Activated gamma-delta T cell (primary cell): ENCODE measurements around the gene RGL3.
"Not testable (repeated sequence)": the region's sequence is repeated elsewhere in the genome, so short reads cannot be mapped to it uniquely, and the experiment has no call there.

Experiments used
- DNase-seq: peaks from one replicate; lab custom pipeline; 2025; lab: John Stamatoyannopoulos, UW

RGL3 gene

DNA sequence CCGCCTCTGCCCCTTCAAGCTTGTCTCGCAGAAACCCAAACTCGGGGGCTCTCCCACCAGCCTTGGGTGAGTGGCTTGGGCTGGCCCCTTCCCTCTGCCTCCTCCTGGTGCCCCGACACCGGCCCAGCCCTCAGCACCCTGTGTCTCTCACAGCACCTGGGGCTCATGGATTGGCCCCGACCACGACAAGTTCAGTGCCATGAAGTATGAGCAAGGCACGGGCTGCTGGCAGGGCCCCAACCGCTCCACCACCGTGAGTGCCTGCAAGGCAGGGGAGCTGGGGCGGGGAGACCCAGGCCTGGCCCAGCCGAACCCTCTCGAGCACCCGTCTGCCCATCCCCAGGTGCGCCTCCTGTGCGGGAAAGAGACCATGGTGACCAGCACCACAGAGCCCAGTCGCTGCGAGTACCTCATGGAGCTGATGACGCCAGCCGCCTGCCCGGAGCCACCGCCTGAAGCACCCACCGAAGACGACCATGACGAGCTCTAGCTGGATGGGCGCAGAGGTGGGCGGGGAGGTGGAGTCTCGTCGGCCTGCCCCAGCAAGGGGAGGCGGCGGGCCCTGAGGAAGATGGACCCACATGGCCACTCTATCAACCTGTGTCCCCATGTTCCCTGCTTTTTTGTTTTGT lies 29.9 kb upstream of the RGL3 start:
- DNase-seq, result no peak

DNA sequence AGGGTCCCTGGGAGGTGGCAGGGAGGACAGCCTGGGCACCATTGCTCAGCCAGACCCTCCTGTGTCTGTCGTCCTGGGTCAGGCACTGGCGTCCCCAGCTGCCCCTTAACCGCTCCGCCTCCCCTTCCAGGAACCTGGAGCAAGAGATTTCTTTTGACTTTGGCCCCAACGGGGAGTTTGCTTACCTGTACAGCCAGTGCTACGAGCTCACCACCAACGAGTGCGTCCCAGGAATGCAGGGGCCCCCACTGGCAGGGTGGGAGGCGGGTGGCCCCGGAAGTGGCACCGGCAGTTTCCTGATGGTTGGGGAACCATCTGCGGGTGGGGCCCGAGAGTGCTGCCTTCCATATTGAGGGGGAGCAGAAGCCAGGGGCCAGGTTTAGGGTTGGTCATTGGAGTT lies 29.3 kb upstream of the RGL3 start:
- DNase-seq, result no peak

- DNase-seq, result no peak
Observed at GRCh38 chr19:11447347-11448262, 28.5 kb upstream of the RGL3 start.

GRCh38 chr19:11446652-11447301 lies 27.7 kb upstream of the RGL3 start:
- no peak for DNase-seq

DNA sequence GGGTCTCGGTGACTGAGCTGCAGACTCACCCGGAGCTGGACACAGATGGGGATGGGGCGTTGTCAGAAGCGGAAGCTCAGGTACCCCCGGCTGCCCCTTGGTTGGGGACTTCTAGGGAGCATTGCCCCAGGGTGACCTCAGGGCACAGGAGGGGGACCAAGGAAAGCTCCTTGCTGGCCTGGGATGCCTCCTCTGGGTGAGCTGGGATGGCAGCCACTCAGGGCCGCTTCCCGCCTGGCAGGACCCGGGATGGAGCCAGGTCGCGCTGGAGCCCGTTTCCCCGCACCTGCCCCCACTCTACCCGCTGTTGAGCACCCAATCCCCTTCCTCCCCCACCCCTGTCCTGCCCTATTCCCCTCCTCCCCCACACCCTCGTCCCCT lies 27.1 kb upstream of the RGL3 start:
- no peak for DNase-seq

- DNase-seq, result no peak
Observed at GRCh38 chr19:11445141-11445540, 26.0 kb upstream of the RGL3 start.

GRCh38 chr19:11444059-11444458 lies 24.9 kb upstream of the RGL3 start:
- DNase-seq, result no peak

- no peak for DNase-seq
Observed at GRCh38 chr19:11437955-11438354, 18.8 kb upstream of the RGL3 start.

DNA sequence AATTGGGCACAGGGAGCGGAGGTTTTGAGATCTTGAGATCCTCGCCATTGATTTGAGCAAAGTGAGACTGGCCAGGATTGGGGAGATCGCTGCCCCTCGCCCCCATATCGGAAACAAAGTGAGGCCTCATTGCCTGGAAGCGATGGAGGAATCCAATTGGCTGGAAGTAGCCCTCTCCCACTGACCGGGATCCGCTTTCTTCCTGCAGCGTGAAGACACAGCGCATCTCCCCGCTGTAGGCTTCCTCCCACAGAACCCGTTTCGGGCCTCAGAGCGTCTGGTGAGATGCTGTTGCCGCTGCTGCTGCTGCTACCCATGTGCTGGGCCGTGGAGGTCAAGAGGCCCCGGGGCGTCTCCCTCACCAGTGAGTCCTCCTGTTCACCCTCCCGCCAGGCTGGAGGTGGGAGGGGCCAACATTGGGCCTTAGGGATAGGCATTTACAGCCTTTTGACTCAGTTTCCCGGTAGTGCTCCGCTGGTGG lies 16.8 kb upstream of the RGL3 start:
- DNase-seq, result no peak

- DNase-seq, result peak; percentile 84
Observed at GRCh38 chr19:11435057-11435832, 16.1 kb upstream of the RGL3 start, which contains the start of the genes ODAD3 and PRKCSH. Gene ODAD3 (minus strand): TSS chr19:11435121. CDS start chr19:11435016, 105 bp downstream. Gene PRKCSH (plus strand): TSS chr19:11435635. CDS start chr19:11436118, 483 bp downstream.

GRCh38 chr19:11434703-11435056 lies 15.6 kb upstream of the RGL3 start:
- no peak for DNase-seq

- DNase-seq, result not testable (repeated sequence)
Observed at GRCh38 chr19:11433526-11433925, 14.4 kb upstream of the RGL3 start.

GRCh38 chr19:11426656-11427055 lies 7.5 kb upstream of the RGL3 start:
- no peak for DNase-seq

DNA sequence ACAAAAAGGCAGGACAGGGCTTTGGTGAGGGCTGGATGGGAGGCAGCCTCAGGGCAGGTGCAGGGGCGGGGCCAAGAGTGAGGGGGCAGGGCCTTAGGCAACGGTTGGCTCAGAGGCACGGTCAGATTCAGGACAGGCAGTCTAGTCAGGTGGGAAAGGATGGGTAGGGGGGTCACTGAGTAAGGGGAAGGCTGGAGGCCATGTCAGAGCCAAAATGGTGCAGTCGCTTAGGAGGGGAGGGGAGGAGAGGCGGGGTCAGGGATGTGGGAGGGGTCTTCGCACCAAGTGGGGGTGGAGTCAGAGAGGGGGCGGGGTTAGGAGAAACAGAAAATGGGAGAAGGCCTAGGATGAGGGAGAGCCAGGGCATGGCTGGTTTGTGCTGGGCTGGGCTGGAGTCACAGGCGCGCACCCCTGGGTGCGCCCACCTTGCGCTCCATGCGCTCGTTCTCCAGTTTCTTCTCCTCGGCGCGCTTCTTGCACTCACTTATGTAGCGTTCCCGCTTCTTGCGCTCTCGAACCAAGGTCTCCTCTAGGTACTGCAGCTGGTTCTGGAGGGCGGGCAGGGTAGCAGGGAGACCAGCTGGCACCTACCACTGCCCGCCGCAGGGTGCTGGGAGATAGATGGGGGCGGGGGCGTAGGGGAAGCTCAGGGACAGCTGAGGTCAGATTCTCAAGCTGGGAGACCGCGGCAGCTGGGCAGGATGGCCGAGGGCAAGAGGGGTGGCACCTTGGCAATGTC lies 6.8 kb upstream of the RGL3 start:
- no peak for DNase-seq

DNA sequence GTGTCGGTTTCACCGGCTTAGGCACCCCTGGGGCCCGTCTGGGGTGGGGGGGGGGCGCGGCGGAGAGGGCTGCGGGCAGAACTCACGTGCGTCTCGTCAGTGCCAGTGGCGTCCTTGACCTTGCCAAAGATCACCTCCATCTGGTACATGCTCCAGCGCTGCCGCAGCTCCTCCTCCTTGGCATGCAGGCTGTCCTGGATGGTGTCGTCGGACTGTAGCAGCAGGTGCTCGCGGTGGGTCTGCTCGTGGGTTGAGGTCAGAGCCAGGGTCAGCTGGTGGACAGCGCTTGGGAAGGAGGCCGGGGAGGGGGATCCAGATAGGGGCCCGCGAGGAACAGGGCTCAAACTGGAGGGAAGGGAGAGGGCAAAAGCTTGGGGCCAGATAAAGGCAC lies 4.7 kb upstream of the RGL3 start:
- DNase-seq, result no peak

GRCh38 chr19:11423164-11423790 lies 4.2 kb upstream of the RGL3 start:
- DNase-seq, result no peak

DNA sequence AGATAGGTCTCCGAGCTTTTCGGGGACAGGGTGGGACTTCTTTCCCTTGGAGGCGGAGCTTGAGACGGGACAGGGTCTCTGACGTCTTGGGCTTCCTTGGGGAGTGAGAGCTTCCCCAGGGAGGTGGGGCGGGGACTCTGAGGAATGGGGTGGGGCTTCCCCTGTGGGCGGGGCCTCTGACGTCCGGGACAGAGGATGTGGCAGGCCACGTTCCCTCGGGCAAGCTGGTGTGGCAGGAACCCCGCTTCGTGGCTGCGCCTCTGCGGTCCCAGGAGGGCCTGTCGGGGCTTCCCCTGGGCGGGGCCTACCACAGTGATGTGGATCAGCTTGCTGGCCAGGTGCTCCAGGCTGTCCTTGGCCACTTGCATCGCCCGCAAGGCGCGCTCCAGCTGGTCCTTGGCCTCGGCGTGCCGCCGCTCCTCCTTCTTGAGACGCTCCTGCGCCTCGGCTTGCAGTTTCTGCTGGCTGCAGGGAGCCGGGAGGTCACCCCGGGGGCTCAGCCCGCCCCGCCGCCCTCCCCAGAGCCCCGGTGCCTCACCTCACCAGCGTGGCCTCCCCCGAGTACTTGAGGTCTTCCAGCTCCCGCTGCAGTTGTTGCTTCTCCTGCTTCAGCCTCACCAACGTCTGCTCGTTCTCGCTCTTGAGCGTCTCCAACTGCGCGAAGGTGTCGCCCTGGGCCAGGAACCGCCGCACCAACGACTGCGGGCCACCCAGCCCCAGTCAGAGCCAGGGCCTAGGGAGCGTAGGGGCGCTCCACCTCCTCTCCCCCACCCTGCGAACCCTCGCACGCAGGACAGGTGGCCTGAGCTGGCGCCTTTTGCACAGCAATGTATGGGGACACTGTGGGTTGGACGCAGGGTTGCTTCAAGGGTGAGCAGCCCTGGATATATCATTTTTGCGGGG lies 3.3 kb upstream of the RGL3 start:
- peak; percentile 51 for DNase-seq

GRCh38 chr19:11421371-11422098 lies 2.4 kb upstream of the RGL3 start:
- DNase-seq, result no peak
